GM18502 (cell line): Measurements from ENCODE around the gene DIS3L2.

Source experiments
- ATAC-seq: cut with Tn5 transposase; IDR thresholded peaks from one replicate; pipeline ENCODE4 v1.9.1; 2021; ENCODE audit warnings: mild to moderate bottlenecking; ENCODE audit not compliant: unreplicated experiment, poor library complexity

Gene DIS3L2

DNA sequence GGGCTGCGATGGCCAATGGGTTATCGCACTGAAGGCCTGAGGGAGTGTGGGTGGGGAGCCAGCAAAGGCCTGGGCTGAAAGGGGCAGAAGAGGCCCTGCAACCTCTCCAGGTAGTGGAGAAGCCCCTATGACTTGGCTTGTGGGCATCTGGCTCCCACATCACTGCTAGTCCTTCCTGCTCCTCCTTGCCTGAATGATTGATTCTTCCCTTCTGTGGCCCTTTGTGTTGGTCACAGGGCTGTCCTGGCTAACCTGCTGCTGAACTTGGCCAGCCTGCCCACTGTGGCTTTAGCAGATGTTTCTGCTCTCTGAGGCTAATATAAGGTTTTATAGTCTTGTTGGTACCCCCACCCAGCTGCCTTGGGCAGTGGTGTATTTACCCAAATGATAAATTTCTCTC is 280.8 kb downstream of the DIS3L2 start:
- no peak for ATAC-seq

DNA sequence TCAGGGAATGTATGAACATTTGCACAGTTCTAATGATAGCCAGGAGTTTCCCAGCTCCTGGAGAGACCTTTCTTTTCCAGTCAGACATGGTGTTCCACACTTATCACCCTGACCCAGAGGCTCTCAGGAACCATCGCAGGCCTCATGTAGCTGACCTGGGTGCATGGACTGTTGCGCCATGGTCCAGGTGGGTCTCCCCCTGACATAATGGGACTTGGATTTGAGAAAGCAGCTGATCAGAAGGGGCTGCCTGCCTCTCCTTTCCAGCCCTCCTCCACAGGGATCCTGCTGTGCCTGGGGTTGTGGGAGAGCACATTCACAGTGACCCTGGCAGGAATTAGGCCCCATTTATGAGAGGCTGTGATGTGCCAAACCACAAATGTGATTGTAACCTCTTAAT is 283.6 kb downstream of the DIS3L2 start:
- ATAC-seq = no peak

DNA sequence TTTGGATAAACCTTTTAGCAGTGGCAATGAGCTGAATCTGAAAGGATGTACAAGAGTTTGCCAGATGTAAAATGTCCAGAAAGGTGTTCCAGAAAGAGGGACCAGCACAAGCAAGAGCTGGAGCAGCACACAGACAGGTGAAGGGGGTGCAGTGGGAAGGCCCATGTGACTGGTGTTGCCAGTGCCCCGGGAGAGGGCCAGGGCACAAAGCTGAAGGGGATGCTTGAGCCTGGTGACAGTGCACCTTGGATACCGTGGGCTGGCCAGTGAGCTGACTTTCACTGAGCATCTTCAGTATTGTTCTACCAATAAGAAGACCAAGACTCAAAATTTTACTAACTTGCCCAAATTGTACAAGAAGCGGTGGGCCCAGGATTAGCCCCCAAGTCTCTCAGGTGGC is 284.7 kb downstream of the DIS3L2 start:
- no peak for ATAC-seq

DNA sequence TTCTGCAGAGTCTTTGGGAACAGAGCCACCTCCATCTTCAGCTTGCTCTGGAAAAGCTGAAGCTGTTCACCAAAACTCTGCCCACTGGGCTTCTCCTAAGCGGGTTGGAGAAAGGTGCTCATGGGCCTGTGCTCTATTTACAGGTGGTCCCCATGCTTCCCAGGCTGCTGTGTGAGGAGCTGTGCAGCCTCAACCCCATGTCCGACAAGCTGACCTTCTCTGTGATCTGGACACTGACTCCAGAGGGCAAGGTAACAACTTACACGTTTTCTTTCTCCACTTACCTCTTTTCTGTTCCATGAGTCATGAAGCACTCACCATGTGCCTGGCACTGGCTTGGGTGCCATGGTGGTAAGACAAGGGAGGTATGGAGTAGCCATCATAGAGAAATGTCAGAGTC is 287.6 kb downstream of the DIS3L2 start:
- ATAC-seq = no peak

DNA sequence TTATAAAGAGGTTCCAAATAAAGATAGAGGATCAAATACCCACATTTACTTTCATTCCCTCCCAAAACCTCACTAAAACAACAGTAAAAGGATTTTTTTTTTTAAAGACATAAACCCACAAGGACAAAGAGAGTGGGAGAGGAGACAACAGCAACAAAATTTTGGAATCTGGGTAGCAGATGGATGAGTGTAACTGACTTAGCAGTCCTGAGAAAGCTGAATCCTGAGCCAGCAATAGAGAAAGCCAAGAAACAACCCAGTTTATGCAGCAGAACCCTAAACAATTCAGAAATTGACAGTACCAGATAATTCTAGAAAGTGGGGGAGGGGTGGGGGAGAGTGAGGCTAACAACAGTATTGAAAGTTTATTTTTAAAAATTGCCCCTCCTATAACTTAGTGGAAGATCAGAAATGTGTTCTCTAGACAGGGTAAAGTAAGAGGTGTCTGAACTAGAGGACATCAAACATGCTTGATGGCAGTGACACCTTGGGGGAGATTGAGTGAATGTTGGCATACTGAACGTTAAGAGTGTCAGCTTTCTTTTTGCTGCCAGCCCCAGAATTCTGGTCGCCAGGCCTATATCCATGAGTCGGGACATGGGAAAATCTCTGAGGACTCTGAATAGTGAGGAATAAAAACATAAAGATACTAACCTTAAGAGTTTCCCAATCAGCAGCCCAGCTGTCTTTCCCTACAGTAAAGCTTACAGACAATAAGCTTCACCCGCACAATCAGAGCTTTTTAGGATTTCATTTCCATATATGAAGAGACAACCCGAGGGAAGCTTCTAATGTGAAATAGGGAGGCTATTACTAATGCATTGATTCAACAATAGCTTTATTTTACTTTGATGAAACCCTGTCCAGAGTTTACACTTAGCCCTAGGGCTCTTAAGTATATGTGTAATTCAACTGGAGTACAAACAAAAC is 289.0 kb downstream of the DIS3L2 start:
- ATAC-seq = no peak

DNA sequence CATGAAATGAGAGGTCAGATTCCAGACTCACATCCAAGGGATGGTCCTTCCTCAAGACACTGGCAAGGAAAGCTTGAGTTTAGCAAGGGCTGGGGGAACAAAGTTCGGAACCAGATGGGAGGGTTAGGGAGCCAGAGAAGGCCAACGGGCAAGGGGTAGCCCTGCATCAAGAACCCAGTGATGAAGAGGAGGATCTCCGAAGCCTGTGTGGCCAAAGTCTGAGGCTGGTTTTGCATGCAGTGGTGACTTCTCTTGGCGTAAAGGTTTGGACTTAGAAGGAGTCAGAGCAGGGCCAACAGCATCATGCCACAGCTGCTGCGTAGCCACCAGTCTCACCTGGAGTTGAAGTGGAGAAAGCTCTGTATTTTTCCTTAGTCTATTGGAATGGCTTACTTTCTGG is 293.5 kb downstream of the DIS3L2 start:
- ATAC-seq = no peak

DNA sequence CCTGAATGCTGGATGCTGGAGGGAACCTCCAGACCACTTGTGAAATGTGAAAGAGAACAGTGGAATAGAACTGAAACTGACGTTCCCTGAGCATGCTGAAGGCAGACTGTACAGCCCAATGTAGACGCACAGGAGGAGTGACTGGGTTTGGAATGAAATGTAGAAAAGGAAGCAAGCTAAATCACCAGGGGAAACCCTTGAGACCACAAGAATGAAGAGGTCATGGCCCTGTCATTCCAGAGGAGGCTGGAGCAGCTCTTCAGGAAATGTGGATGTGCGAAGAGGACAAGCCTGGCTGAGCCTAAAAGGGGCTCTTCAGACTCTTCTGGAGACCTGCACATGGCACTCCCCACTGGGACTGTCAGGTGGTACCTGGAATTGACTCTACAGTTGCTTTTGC is 298.6 kb downstream of the DIS3L2 start:
- no peak for ATAC-seq

DNA sequence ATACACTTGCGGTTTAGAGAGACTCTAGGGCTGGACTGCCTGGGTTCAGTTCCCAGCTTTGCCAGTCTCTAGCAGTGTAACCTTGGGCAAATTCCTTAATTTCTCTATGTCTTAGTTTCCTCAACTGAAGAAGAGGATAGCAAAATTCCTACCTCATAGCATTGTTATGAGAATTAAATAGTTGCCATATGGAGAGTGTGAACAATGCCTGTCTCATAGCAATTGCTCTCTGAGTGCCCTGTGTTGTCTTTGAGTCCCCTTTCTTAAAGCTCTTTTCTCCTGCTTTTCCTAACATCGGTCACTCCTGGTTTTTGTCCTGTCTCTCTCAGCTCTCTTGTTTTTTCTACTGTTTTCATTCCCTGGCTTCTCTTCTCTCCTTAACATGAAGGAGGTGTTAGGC is 300.3 kb downstream of the DIS3L2 start:
- no peak for ATAC-seq

DNA sequence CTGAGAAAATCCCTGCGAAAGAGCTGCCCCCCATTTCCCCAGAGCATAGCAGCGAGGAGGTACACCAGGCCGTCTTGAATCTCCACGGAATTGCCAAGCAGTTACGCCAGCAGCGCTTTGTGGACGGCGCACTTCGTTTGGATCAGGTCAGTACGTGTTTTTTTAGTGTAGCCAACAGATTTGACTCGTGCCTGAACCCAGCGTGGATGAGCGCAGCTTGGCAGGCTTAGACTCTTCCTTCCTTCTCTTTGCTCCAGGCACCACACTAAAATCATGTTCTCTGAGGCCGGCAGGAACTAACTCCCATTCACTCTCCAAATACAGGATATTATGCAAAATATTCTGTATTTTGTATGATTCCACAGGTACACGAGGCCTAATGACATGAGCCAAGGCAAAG is 301.8 kb downstream of the DIS3L2 start:
- no peak for ATAC-seq

DNA sequence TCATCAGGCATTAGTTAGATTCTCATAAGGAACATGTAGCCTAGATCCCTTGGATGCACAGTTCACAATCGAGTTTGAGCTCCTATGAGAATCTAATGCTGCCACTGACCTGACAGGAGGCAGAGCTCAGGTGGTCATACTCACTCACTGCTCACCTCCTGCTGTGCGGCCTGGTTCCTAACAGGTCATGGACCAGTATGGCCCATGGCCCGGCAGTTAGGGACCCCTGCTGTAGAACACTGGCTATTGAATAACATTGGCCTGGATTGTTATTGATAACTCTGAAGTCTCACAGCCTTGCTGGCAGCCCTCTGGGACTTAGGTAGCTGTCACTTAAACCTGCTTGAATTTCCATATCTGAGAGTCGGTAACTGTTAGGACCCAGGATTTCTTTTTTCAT is 302.6 kb downstream of the DIS3L2 start:
- ATAC-seq = no peak

DNA sequence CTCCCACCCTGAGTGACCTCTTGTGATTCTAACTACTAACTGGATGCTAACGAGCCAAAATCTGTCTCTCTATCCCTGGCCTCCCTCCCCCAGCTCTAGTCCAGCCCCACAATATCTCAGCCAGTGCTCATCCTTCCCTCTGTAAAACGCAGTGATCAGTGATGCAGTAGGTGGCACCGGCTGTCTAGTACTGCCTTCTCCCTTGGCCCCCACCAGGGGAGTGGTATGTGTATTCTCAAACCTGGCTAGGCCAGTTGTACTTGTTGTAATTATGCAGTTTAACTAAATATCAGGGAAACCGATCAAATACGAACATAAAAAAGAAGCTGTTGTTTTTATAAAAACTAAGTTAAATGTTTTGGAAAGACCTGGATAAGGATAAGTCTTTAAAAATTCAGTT is 303.8 kb downstream of the DIS3L2 start:
- ATAC-seq = no peak

DNA sequence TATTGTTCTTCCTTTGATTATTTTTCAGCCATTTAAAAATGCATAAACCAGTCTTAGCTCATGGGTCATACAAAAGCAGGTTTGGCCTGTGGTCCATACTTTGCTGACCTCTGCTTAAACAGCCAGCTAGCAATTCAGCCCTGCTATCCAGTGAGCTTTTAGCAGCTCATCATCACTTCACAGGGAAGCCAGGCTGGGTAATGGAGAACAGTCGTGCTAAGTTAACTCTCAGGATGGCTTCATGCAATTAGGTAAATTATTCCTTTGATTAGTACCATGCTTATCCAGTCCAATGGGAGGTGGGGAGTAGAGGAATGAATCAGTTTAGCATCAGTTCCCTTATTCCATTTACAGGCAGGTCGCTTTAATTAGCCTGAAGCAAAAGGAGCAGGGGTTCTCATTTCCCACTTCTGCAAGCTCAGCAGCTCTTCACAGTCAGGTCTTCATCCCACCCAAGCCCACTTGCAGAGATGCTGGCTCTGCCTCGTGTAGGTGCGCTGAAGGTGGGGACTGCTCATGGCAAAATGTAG is 307.2 kb downstream of the DIS3L2 start:
- no peak for ATAC-seq

DNA sequence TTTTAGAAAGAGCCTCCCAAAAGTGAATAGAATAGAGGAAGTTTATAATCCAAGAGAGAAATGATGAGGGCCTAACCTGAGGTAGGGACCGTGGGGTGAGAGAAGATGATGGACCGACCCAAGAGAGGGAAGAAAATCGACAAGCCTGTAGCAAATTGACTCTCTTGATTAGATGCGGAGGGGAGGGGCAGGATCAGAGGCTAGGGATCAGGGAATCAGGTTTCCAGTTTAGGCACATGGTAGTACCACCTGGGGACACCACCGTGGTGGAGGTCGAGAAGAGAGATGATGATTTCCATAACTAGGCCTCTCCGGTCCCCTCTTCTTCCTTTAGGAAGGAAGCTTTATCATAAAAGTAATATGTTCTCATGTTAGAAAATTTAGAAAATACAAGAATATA is 308.4 kb downstream of the DIS3L2 start:
- ATAC-seq = no peak

DNA sequence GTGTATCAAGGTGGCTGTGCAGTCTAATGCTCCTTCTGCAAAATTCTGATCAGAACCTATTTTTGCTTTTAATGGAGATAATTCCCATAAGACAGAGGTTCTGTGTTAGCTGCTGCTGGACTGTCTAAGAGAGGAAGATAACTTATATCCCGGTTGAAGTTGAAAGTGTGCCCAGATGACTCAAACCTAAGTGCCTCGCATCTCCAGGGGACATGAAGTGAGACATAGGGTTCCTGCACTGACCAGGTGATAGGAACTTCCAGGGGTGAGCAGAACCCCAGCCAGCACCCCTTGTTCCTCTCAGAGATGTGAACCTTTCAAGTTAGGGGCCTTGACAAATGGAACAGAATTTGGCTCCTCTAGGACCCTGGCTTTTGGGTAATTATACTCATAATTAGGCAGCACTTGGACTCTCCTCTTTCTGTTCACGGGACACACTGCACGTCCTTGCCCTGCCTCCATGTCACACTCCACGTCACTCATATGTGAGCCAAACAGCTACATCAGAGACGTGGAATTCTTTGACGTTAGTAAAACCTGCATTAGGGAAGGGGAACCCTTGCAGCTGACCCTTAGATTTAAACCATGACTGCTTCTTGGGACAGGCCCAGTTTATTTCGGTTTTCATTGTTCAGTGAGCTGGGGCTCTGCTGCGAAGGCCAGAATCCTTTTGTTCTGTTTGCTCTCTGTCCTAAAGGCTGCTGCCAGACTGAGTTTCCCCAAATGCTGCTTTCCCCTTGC is 312.6 kb downstream of the DIS3L2 start:
- no peak for ATAC-seq

DNA sequence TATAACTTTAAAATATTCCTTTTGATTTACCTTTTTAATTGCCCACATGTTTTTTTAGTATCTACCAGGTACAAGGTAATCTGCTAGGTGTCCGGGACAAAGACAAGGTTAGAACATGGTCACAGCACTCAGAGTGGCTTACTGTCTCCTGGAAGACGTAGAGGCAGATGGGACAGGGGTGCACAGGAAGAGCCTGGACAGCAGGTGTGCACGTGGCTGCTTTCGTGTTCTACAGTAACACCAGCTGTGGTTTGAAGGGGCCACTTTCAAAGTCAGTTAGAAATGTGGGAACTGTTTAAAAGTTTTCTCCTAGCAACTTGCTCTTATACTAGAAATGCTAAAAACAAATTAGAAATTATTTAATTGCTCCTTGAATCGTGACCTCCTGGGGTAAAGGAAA is 314.2 kb downstream of the DIS3L2 start:
- no peak for ATAC-seq

DNA sequence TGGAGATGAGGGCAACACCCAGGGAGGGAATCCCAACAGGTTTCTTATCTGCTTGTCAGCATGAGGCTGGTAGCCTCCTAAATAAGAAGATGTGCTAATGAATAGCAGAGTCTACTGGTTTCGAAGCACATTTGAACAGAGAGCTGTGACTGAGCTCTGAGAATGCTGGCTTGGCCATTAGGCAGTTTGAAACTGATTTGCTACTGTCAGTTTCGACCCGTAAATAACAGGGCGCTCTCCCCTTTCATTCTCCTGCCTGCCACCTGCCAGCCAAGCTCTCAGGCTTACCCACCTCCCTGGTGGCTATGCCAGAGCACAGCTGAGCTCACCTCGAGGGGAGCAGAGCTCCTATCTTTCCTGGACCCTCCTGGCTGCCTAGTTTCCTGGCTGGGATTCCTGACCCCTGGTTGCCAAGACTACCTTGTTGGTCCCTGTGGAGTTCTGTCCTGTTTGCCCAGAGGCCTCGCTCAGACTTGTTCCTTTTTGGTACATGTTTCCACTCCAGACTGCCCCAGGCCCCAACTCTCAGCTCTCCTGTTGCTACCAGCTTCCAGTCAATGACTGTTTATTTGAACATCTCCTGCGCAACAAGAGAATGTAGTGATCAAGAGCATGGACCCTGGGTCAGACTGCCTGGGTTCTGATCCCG is 314.7 kb downstream of the DIS3L2 start:
- no peak for ATAC-seq

DNA sequence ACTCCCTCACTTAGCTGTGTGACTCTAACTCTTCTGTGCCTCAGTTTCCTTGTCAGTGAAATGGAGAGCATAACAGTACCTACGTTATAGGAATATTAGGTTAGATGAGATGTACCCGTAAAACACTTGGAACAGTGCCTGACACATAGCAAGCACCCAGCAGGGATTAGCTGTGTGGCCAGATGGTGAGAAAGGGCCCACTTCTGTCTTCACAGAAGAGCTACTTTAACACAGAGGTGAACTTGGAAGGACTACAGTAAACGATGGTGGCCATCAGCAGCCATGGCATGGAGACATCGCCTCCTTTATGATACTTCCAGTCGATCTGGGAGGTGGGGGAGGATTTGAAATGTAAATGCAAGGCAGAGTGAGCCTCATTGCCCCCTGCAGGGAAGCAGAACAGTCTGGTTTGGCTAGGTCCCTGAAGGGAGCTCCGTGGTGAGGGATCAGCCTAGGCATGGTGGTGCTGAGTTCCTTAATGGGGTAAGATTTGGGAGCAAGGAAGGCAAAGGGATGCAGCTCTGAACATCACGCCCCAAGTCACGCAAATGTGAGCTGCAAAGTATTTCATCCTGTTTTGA is 315.3 kb downstream of the DIS3L2 start:
- no peak for ATAC-seq

DNA sequence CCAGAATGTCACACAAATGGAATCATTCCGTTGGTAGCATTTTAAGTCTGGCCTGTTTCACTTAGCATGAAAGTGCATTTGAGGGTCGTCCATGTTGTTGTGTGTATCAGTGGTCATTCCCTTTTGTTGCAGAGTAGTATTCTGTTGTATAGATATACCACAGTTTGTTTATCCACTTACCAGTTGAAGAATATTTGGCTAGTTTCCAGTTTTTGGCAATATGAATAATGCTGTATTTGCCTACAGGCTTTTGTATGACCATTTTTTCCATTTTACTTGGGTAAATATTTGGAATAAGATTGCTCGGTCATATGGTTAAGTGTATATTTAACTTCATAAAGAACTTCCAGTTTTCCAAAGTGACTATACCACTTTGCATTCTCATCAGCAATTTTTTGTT is 317.0 kb downstream of the DIS3L2 start:
- no peak for ATAC-seq

DNA sequence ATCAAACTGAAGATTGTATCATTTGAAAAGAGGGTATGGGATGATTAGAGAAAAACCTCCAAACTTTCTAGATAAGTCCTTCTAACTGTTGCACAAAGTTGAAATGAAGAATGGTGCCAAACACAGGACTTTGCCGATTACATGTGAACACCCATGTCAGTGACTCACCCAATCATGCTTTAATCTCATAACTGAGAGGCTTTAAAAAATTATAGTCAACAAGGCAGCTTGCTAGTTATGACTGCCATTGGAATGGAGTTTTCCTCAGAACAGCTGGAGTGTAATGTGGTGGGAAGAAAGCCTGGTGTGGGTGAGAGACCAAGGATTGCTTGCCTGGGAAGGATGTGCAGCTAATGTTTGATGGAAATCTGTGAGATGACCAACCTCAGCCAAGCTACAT is 318.8 kb downstream of the DIS3L2 start:
- no peak for ATAC-seq

DNA sequence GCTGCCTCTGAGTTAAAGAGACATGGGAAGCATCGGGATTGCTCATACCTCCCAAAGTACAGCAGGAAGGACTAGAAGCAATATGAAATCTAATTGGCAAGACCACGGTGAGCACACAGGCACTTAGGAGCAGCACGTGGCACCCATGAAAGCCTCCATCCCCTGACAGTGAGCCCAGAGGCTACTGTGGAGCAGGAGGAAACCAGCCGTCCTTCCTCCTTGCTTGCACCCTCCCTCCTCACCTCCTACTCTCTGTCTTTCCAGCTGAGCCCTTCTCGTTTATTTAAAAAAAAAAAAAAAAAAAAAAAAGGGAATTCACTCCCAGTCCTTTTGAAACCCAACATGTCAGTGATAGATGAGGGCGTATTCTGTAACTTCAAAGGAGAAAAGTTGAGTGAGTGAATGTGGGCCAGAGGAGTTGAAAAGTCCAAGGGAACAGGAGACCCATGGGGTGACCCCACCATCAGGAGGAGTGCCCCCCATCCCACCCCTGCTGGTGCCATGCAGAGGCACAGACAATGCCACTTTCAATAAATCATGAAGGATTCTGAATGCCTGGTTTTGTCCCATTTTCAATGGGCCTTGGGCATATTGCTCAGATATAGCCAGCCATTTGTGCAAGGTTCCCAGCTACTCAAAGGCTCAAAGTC is 320.5 kb downstream of the DIS3L2 start:
- ATAC-seq = no peak
